ENCODE results near the gene PSMA4. TPM values are rescaled to one million over a fixed set of nuclear protein-coding genes. Genes with fewer than 3 reads are reported as not detected.

PSMA4 gene
- total RNA-seq, 1 donor from 2014 or later, result 315 TPM

DNA sequence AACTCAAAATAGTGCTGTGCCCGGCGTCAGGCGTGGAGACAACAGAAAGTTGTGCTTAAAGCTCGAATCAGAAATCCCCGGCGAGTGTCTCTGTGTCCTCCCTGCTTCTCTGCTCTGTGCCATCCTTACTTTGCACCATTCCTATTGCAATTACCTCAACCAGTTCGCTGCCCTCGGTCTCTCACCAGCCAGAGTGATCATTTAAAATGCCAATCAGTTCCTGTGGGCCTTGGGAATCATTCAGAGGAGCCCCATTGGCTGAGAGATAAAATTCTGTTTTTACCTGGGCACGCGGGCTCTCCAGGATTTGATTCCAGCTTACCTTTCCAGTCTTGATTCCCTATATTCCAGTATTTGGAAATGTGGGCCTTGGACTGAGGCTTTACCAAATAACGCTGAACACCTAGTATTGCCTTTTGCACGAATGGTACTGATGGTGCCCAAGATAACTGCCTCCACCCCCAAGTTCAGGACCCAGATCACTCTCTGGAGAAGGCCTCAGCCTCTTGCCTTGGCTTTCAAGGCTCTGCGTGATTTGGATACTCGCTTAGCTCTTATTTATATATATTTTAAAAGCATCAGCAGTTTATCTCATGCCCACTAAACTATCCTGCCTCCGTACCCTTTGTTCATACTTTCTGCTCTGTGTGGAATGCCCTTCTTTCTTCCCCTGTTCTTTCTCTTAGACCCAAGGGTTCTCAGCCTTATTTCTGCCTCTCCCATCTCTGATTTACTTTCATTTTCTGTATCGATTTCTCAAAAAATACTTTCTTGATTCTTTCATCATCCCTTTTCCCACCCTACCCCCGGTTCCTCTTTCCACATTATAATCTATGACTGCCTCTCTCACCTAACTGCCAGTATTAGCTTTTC is 863 bp downstream of the PSMA4 start:
- Mint-ChIP-seq H3K4me1 (peaks cover 22% of the 10 kb centered on the region), H3K4me3 (peak overlapping the region; percentile 93), H3K27me3 (ENCODE audit: low read depth) (no peaks in the 10 kb centered on the region), H3K27ac (ENCODE audit: unreplicated experiment) (peak overlapping the region; percentile 99), H3K9me3 (no peaks in the 10 kb centered on the region), H3K36me3 (ENCODE audit: low read depth) (peaks cover 2% of the 10 kb centered on the region)
- TF ChIP-seq, protein P1, sequence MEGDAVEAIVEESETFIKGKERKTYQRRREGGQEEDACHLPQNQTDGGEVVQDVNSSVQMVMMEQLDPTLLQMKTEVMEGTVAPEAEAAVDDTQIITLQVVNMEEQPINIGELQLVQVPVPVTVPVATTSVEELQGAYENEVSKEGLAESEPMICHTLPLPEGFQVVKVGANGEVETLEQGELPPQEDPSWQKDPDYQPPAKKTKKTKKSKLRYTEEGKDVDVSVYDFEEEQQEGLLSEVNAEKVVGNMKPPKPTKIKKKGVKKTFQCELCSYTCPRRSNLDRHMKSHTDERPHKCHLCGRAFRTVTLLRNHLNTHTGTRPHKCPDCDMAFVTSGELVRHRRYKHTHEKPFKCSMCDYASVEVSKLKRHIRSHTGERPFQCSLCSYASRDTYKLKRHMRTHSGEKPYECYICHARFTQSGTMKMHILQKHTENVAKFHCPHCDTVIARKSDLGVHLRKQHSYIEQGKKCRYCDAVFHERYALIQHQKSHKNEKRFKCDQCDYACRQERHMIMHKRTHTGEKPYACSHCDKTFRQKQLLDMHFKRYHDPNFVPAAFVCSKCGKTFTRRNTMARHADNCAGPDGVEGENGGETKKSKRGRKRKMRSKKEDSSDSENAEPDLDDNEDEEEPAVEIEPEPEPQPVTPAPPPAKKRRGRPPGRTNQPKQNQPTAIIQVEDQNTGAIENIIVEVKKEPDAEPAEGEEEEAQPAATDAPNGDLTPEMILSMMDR (conservative IDR thresholded peaks at IDR 0.05), result no peak
- DNase-seq (ENCODE audit: low read depth, low spot score), result no peak

- TF ChIP-seq, protein P1 (conservative IDR thresholded peaks at IDR 0.05), result no peak
- no peak for DNase-seq (ENCODE audit: low read depth, low spot score)
- H3K27me3 Mint-ChIP-seq (ENCODE audit: low read depth), result no peaks in the 10 kb centered on the region
- H3K4me3 Mint-ChIP-seq, result peak overlapping the region; percentile 93
- H3K4me1 Mint-ChIP-seq, result peaks cover 22% of the 10 kb centered on the region
- H3K9me3 Mint-ChIP-seq, result no peaks in the 10 kb centered on the region
- peak overlapping the region; percentile 38 for H3K27ac Mint-ChIP-seq (ENCODE audit: unreplicated experiment)
- peaks cover 2% of the 10 kb centered on the region for H3K36me3 Mint-ChIP-seq (ENCODE audit: low read depth)
Observed at GRCh38 chr15:78541744-78542034, 1.4 kb downstream of the PSMA4 start.

DNA sequence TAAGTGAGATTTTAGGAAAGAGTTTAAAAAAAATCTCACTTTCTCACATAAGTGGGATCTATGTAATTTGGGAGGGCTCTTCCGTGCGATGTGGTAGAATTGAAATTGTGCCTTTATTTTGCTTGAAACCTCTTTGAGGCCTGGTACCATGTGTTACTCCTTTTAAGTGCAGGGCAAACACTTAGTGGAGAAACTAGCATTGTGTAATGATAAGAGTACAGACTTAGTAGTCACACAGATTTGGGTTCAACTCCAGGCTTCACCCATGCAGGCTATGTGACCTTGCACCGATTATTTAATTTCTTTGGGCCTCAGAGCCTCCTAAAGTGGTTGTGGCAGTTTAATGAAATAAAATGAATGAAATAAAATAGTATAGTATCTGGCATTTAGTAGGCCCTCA is 2.4 kb downstream of the PSMA4 start:
- Mint-ChIP-seq H3K9me3 (no peaks in the 10 kb centered on the region), H3K27me3 (ENCODE audit: low read depth) (no peaks in the 10 kb centered on the region), H3K36me3 (ENCODE audit: low read depth) (peaks cover 2% of the 10 kb centered on the region), H3K27ac (ENCODE audit: unreplicated experiment) (no peak overlapping the region), H3K4me1 (peaks cover 22% of the 10 kb centered on the region), H3K4me3 (peak overlapping the region; percentile 81)
- TF ChIP-seq, protein P1 (conservative IDR thresholded peaks at IDR 0.05), result no peak
- DNase-seq (ENCODE audit: low read depth, low spot score), result no peak

- no peaks in the 10 kb centered on the region for H3K4me1 Mint-ChIP-seq
- H3K4me3 Mint-ChIP-seq, result no peak overlapping the region
Observed at GRCh38 chr15:78550194-78550593, 9.9 kb downstream of the PSMA4 start.

GRCh38 chr15:78550815-78551214 is 10.6 kb downstream of the PSMA4 start:
- Mint-ChIP-seq H3K36me3 (ENCODE audit: low read depth) (peaks cover 9% of the 10 kb centered on the region), H3K27me3 (ENCODE audit: low read depth) (no peaks in the 10 kb centered on the region), H3K4me1 (no peaks in the 10 kb centered on the region), H3K4me3 (no peak overlapping the region), H3K9me3 (no peaks in the 10 kb centered on the region), H3K27ac (ENCODE audit: unreplicated experiment) (no peak overlapping the region)
- TF ChIP-seq, protein P1 (conservative IDR thresholded peaks at IDR 0.05), result no peak
- no peak for DNase-seq (ENCODE audit: low read depth, low spot score)

More at GRCh38 chr15:78550194-78550593, 9.9 kb downstream of the PSMA4 start:
- no peak for DNase-seq (ENCODE audit: low read depth, low spot score)
- Mint-ChIP-seq H3K36me3 (ENCODE audit: low read depth) (peaks cover 9% of the 10 kb centered on the region), H3K9me3 (no peaks in the 10 kb centered on the region), H3K27ac (ENCODE audit: unreplicated experiment) (no peak overlapping the region), H3K27me3 (ENCODE audit: low read depth) (no peaks in the 10 kb centered on the region)
- TF ChIP-seq, protein P1 (conservative IDR thresholded peaks at IDR 0.05), result no peak
